Fibroblast of skin of left biceps (primary cell): ENCODE data around the gene CDH3.

Experiments
- DNase-seq, 2 experiments: peaks; one replicate each; pipeline ENCODE4 v3.0.0-alpha.2; 2013; ENCODE audit warnings: low read depth in 2 of 2

The CDH3 gene

DNA sequence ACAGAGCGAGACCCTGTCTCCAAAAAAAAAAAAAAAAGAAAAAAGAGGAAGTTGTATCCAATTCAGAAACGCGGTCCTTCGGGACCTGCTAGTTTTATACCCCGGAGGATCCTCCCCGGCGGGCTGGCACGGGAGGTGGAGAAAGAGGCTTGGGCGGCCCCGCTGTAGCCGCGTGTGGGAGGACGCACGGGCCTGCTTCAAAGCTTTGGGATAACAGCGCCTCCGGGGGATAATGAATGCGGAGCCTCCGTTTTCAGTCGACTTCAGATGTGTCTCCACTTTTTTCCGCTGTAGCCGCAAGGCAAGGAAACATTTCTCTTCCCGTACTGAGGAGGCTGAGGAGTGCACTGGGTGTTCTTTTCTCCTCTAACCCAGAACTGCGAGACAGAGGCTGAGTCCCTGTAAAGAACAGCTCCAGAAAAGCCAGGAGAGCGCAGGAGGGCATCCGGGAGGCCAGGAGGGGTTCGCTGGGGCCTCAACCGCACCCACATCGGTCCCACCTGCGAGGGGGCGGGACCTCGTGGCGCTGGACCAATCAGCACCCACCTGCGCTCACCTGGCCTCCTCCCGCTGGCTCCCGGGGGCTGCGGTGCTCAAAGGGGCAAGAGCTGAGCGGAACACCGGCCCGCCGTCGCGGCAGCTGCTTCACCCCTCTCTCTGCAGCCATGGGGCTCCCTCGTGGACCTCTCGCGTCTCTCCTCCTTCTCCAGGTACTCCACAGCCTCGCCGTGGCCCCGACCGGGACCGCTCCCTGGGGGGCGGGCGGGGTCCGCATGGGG lies at the start of gene CDH3:
TSS of gene CDH3 (plus strand) at position 596 of the 779 bp plus-strand sequence. CDS start at position 666, 70 bp downstream.
- DNase-seq, result no peak

DNA sequence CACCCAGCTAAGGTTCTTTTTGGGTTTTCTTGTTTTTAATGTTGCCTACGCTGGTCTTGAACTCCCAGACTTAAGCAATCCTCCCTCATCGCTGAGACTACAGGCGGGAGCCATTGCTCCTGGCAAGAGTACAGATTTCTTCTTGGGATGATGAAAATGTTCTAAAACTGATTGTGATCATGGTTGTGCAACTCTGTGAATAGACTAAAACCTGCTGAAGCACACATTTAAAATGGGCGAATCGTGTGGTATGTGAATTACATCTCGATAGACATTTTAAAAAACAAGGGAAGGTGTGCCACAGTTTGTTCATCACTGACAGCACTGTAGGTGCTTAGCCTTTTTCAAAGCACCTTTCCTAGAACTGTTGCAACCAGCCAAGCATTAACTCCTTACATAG lies 48.8 kb upstream of the CDH3 start:
- DNase-seq, result no peak

DNA sequence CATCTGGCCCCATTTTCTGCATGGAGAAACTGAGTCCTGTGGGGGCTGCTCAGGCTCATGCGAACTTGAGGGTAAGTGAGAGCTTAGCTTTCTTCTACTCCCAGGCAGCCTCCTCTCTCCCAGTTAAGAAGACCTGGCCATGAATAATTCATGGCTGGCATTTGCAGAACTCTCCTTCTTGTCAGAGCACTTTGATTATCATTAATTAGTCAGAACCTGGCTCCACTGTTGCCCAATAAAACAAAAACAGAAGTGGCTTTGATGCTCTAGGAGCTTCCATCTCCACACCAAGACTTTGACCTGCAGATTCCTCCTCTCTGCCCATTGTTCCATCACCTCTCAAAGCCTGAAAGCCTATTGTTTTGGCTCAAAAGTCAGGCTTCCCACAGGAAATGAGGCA lies 45.5 kb upstream of the CDH3 start:
- no peak for DNase-seq

DNA sequence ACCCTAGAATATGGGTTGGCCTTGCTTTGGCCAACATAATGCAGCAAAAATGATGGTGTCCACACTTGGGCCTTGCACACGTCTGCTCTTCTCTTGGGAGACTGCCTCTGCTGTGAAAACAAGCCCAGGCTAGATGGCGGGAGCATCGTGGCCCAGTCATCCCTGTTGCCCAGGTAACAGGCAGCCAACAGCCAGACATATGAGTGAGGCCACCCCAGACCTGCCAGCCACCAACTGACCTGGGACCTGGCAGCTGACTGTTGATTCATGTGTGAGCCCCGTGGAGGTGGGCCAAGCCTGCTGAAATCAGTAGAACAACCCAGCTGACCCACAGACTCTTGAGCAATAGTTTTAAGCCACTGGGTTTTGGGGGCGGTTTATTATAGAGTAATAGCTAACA lies 39.4 kb upstream of the CDH3 start:
- DNase-seq, result no peak

DNA sequence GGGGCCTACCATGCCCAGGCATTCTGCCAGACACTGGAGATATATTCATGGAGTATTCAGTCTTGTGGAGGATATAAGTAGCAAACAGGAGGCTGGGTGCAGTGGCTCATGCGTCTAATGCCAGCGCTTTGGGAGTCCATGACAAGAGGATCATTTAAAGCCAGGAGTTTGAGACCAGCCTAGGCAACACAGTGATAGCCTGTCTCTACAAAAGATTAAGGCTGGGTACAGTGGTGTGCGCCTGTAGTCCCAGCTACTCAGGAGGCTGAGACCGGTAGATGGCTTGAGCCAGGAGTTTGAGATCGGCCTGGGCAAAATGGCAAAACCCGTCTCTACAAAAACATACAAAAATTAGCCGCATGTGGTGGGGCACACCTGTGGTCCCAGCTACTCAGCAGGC lies 37.7 kb upstream of the CDH3 start:
- no peak for DNase-seq

DNA sequence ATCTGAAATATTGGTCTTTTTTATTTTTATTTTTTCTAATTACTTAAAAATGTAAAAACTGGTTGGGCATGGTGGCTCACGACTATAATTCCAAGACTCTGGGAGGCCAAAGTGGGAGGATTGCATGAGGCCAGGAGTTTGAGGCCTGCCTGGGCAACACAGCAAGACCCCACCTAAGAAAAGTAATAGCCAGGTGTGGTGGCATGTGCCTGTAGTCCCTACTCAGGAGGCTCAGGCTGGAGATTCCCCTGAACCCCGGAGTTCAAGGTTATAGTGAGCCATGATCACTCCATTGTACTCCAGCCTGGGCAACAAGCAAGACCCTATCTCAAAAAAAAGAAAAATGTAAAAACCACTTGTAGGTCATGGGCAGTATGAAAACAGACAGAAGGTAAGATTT lies 36.8 kb upstream of the CDH3 start:
- DNase-seq, result no peak

DNA sequence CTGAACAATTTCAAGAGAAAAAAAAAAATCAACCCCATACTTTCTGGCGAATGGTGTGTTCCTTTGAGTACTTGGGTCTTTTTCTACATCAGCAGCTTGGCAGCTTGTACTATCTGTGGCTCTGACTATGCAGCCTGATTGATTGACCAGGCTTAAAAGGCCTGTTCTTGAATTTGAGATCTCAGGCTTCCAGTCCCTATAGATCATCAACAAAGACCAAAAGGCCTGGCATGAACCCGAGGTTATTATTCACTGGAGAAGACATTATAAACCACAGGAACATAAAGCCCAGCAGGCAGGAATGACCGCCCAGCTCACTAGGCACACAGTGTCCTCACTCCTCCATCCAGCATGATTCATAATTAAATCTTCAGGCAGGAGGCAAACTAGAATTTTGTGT lies 32.1 kb upstream of the CDH3 start:
- no peak for DNase-seq

DNA sequence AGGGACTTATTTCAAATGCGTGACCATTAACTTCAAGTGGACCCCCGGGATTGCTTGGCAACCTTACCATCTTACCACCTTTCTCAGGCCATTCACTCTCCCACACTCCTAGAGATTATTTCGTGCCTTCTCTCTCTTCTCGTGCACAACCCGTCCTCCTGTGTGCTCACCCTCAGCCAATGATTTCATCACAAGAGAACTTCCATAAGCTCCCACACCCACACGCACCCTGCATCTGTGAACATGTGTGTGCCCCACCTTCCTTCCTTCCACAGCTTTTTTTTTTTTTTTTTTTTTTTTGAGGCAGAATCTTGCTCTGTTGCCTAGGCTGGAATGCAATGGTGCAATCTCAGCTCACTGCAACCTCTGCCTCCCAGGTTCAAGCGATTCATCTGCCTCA lies 27.4 kb upstream of the CDH3 start:
- DNase-seq, result no peak

DNA sequence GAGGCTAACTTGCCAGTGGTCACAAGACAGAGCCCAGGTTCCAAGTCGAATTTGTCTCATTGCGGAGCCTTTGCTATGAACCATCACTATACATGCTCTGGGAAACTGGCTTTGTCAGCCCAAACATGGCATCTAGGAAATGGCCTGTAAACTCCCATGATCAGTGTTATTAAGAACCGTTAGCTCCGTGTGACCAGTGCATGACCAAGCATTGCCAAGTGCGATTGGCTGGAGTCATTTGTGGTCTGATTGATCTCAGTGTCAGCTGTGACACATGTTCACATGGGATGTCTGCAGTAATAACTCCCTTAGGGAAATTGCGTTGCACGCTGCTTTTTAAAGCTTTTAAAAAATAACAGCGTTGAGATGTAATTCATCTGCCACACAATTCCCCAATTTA lies 18.6 kb upstream of the CDH3 start:
- no peak for DNase-seq

DNA sequence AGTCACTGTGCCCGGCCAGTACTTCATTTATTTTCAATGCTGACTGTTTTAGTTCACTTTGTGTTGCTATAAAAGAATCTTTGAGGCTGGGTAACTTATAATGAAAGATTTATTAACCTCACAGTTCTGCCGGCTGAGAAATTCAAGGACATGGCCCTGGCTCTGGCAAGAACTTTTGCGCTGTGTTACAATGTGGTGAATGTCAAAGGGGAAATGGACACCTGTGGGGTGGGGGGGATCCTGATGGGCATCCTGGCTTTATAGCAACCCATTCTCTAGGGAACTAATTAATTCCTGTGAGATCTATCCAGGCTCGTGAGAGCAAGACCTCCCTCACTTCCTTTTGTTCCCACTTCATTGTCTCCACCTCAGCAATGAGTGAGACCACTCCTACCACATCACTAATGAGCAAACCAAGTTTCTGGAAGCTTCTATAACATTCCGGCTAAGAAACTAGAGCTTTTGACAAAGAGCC lies 17.1 kb upstream of the CDH3 start:
- DNase-seq, result no peak

DNA sequence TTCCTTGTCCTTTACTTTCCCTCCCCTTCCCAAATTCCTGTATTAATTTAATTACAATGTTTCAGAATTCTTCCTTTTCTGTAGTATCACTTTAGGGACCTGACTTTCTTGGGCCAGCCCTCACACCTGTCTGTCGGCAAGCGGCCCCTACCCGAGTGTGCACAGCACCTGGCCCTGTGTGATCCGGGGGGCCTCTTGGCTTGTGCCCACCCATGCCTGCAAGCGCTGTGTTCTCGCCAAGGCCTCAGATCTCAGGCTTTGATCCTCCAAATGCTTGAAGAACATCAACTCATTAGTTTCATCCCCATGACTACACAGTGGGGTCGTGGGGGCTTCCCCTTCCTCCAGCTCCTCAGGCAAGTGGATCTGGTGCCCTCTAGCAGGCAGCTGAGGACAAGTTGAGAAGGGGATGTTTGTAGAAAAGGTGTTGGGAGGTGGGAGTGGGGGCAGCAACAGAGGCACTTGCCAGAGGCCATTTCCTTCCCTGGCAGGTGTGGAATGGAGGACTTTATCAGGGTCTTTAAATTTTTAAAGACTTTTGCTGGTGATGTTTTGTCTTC lies 15.7 kb upstream of the CDH3 start:
- DNase-seq, result no peak

DNA sequence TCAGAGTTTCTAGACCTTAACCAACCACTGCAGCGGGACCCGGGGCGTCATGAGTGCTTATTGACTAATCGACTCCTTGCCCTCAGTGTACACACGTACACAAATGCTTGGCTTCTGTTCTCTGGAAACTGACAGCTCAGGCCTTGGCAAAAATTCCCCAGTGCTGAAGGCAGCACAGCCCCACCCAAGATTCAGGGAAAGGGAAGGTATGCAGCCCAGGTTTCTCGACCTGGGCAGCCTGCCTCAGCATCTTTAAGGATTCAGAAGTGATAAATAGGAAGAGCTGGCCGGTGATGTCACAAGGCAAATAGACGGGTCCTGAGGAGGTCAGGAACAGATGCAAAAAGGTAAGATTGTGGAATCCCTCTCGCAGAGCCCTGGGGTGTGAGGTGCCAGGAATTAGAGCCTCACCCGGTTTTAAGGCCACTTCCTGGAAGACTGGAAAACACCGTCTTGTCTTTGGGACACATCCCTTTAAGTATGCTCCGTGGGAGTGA lies 9.0 kb upstream of the CDH3 start:
- no peak for DNase-seq

DNA sequence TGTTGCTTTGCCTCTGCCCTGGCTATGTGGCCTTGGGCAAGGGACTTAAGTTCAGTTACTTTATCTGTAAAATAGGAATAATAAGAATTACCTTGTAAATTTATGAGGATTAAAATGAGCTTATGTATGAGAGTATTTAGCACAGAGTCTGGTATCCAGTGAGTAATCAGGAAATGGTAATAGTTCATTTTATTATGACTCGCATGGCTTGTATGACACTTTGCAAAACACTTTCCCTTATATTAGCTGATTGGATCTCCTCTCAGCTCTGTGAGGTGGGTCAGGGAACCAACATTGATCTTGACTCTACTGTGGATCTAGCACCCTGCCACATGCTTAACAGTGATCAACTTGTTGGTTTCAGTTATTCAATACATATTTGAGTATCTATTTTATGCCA lies 8.3 kb upstream of the CDH3 start:
- DNase-seq, result no peak

DNA sequence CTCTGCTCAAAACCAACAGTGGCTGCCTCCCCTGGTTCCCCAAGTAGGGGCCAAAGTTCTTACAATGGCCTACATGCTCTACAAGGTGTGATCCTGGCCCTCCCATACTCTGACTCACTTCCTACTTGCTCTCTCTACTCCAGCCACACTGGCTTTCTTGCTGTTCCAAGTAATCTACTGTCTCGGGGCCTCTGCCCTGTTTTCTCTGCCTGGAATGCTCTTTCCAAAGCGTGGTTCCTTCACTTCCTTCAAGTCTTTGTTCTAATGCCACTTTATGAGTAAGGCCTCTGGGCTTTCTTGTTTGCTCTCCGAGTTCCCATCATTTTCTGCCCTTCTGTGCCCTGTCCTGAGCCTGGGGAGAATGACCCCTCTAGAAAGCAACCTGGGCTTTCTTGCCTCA lies 4.1 kb upstream of the CDH3 start:
- DNase-seq, result no peak

DNA sequence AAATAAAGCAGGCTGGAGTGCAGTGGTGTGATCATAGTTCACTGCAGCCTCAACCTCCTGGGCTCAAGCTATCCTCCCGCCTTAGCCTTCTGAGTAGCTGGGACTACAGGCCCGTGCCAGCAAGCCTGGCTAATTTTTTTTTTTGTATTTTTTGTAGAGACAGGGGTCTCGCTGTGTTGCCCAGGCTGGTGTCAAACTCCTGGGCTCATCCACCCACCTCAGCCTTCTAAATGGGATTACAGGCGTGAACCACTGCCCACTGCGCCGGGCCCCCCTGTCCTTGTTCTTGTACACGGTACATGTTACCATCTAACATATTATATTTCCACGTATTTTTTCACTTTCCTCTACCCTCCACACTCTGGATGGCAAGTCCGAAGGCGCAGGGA lies 3.1 kb upstream of the CDH3 start:
- DNase-seq, result no peak

DNA sequence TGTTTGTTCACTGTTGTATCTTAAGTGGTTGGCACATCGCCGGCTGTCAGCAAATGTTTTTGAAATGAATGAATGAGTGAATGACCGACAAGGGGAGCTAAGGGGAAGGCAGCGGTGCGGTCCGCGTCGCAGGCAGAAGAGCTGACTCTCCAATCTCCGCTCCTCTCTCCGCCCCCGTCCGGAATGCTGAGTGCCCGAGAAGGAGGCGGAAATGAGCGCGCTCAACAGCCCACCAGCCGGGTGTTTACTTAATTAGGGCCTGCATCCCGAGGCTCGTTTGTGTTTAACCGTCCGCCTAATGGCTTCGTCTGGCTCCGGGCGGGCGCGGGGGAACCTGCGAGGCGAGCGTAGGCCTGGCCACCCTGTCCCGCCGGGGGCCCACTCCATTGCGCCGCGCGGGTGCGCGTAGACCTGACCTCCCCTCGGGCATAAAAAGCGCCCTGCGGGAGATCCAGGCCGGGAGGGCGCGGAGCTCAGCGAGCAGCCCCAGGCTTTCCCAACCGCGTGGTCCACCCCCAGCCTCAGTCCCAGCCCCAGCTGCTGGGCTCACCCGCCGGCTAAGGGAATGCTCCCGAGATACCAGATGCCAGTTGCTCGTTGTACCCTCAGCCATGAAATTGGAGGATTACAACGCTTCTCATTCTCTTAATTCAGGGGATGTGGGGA lies 2.5 kb upstream of the CDH3 start:
- no peak for DNase-seq

DNA sequence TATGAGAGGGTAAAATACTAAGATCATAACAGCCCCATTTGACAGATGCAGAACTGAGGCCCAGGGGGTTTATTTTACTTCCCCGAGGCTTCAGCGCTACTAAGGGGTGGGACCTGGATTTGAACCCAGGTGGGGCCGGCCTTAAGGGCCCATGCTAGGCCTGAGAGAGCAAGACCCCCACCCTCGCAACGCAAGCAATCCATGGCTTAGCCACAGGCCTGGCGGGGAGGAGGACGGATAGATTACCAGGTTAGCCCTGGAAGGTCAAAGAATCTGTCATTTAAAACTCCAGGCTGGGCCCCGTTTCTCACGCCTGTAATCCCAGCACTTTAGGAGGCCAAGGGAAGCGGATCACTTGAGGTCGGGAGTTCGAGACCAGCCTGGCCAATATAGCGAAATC lies 1.9 kb upstream of the CDH3 start:
- no peak for DNase-seq

DNA sequence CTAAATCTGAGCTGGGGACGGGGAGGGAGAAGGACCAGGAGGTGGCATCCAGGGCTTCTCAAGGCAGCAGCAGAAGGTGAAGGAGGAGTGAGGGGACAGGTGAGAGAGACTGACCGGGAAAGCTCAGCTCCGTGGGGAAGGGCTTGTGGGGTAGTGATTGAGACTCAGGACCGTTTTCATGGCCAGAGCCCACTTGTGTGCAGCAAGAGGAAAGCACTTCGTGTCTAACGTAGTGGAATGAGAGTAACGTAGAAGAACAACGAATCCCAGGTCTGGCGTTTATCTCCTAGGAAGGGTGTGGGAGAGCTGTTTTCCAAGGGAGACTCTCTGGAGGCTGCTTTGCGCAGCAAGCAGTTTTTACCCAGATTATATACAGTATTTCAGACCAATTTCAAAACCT lies 1.3 kb upstream of the CDH3 start:
- DNase-seq, result no peak

DNA sequence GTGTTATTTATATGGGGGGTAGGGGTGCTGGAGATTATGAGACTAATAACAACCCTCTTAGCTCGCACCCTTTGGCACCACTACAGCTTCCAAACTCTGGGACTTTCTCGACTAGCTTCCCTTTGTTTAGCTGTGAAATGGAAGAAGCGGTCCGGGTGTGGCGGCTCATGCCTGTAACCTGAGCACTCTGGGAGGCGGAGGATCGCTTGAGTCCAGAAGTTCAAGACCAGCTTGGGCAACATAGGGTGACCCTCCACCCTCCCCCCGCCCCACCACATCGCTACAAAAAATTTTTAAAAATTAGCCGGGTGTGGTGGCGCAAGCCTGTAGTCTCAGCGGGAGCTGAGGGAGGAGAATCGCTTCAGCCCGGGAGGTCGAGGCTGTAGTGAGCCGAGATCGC lies 814 bp upstream of the CDH3 start:
- no peak for DNase-seq

DNA sequence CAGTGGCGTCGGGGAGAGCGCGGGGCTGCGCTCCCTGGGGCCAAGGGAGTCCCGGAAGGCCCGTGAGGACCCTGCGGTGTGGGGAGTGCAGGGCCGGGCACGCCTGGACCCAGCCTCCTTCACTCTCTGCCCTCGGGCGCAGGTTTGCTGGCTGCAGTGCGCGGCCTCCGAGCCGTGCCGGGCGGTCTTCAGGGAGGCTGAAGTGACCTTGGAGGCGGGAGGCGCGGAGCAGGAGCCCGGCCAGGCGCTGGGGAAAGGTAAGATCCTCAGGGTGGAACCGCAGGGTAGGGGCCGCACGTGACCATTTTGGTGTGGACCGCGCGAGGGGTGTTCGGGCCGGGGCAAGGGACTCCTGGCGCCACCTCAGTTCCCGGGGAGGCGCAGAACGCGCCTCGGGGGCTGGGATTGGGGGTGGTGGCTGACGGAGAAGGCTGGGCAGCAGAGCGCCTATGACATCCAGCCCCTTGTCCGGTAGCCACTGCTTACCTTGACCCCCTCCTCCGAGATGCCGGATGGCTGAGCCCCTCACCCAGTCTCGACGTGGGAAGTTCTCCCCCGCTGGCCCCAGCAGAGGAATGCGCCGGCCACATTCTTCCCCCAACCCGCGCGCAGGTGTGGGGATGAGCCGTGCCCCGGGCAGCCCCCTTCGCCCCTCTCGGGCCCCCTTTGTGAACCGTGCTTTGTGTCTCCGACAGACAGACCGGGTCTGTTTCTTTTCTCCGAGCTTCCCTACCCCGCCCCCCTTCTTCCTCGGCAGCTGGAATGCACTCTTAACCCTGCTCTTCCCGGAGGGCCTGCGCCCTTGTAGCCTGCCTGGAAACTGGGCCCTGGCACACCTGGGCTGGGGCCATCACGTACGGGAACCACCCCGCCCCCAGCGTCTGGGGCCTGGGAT lies 631 bp downstream of the CDH3 start:
- no peak for DNase-seq

DNA sequence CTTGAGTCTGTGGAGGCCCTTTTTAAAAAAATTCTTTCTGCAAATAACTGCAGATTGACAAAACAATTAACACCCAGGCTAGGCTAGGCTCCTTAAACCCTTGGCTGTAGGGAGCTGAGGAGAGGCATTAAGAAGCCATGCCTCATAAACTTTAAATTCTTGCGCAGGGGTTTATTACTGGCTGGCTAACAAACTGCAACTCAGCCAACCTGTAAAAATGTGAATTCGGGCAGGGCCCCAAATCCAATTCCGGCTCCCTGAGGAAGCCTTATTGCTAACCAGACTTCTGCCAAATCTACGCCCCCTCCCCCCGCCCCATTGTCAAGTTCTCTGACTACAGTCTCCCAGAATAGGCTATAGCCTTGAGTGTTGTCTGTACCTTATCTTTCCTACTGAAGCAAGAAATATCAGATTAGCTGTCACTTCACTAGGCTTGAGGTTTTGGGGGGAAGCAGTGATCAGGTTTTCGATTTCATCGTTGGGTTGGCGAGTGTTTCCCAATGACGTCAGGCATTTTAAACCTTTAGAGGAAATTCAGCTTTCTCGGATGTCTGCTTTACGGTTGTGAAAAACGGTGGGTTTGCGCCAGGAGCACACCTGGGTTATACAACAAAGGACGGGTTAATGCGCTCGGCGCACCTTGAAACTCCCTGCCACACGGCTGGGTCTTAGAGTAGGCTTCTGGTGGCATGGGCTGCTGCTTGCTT lies 2.0 kb downstream of the CDH3 start:
- no peak for DNase-seq
